Panc1 (cell line): ENCODE measurements around the gene TTLL10.

Source experiments
- CTCF ChIP-seq: fragments of 450-650 bp; IDR thresholded peaks from 2 replicates; pipeline ENCODE4 v1.5.1; 2017; ENCODE audit warnings: mild to moderate bottlenecking
- POLR2AphosphoS5 ChIP-seq: IDR thresholded peaks from 2 replicates; pipeline ENCODE4 v1.6.1; 2012; ENCODE audit warnings: mild to moderate bottlenecking, low read depth, low read length, moderate library complexity
- REST ChIP-seq, 2 experiments: IDR thresholded peaks; 2 replicates each; pipeline ENCODE4 v1.6.1; 2011 to 2012; ENCODE audit warnings: low read depth in 2 of 2, control low read depth in 1 of 2, low read length in 1 of 2, mild to moderate bottlenecking in 1 of 2, moderate library complexity in 1 of 2; ENCODE audit not compliant: insufficient read depth in 1 of 2

- no peak for TF ChIP-seq CTCF
- TF ChIP-seq REST (IDR thresholded peaks at IDR 0.05; ENCODE audit: insufficient read depth in 1 of 2, low read depth in 2 of 2, low read length in 1 of 2) = no peak
- TF ChIP-seq POLR2AphosphoS5 = no peak
Observed at GRCh38 chr1:1235016-1235744, 61.5 kb downstream of the TTLL10 start.
